GM18520 (cell line): ENCODE data around the gene LCP1.
"Not testable (repeated sequence)": the region's sequence is repeated elsewhere in the genome, so short reads cannot be mapped to it uniquely, and the experiment has no call there.

Experiments used
- ATAC-seq: cut with Tn5 transposase; IDR thresholded peaks from one replicate; pipeline ENCODE4 v1.9.1; 2021; ENCODE audit not compliant: unreplicated experiment

LCP1 gene

GRCh38 chr13:46162741-46163140, 19.2 kb downstream of the LCP1 start:
- ATAC-seq, result not testable (repeated sequence)

- ATAC-seq, result no peak
These were observed 21.4 kb downstream of the LCP1 start for GRCh38 chr13:46160471-46161066.

DNA sequence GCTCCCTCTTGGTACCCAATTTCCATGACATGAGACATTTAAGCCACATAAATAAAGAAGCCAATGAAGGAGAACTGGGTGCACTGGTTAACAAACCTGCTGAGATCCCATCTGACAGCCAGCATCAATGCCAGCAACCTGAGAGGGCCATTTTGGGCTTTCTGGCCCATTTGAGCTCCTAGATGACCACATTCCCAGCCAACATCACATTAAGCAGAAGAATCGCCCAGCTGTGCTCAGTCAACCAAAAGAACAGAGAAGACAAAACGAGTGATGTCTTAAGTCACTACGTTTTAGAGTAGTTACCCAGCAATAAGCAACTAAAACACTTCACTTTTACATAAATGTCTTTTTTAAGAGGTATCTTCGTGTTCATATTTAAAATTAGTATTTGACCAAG, 21.9 kb downstream of the LCP1 start:
- ATAC-seq, result no peak

- no peak for ATAC-seq
These were observed 23.0 kb downstream of the LCP1 start for GRCh38 chr13:46158983-46159382.

DNA sequence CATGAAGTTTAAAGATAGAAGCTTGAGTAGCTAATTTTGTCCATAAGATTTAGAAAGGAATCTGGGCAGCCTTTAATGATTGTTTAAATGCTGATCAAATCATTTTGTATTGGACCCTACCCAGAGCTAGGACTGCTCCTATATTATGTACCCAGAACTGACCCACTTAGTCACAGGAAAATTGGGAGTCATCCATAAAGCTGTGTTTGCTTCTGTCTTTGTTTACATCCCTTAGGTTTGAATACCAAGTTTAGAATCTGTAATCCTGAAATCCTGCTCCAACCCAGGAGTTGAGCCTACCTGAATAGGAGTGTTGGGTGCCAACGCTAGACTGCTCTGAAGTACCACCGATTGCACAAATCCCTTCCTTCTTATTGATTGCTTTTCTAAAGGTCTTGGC, 23.8 kb downstream of the LCP1 start:
- no peak for ATAC-seq

- no peak for ATAC-seq
These were observed 27.7 kb downstream of the LCP1 start for GRCh38 chr13:46154136-46154801.

DNA sequence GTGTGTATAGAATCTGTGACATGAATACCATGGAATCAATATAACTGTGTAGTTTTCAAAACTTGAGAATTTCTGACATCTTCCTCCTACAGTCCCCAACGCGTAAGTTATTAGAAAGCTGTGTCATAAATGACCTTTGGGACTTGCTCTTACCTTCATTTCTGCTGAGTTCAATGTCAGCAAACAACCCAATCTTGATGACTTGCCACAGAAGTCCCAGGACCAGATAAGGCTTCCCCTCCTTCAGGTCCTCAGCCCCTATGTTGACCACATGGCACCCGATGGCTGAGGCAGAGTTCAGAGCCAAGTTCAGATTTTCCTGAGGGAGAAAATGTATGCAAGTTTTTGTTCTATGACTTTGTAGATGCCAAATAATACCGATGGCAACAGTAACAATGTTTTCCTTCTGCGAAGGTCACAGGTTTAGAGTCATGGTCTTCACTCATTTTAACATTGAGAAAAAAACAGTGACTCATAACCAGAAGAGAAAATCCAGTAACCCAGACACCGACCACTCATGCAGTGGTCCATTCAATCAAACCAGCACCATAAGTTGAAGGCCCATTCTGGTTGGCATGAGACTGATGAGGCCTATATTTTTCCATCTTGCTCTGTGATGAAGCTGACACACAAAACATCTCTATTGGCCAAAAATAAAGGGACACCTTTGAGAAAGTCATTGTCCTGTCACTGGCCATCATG, 29.2 kb downstream of the LCP1 start:
- no peak for ATAC-seq

DNA sequence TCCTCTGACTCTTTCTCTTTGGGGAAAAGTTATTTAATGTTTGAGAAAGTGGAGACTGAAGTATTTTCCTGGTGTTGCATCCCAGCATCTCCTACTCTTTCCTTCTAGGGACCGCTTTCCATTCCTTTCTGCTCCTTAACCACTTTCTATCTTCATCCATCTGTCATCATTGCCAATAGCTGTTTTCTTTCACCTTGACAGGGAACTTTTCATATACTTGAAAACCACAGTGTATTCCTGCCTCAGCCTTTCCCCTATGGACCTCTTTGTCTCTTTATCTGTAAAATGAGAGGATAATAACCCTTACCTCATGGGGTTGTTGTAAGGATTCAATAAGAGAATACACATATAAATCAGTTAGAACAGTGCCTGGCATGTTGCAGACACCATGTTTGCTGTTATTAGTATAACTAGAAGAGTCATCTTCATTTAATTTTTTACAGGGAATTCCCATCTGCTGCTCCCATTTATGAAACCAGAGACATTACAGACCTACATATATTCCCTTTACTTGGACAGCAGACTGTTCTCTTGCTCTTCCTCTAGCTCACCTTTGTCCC, 31.8 kb downstream of the LCP1 start:
- ATAC-seq, result no peak

- ATAC-seq, result no peak
These were observed 32.5 kb downstream of the LCP1 start for GRCh38 chr13:46149272-46150133.

- ATAC-seq, result no peak
These were observed 35.1 kb downstream of the LCP1 start for GRCh38 chr13:46146898-46147297.

DNA sequence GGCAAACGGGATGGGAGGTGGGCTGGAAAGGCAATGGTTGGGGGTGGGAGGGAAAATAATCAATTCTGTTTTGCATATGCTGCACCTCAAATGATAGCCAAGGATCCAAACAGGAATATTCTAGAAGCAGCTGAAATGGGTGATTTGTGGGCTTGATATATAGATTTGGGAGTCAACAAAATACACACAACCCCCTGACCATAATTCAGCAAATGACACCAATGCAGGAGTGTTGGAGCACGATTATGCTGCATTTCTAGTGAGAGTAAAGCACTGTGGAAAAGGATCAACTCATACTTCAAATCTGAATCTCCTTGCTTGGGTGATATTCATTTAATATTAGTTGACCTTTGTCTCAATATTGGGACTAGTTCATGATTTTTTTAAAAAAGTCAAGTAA, 36.0 kb downstream of the LCP1 start:
- ATAC-seq, result no peak

DNA sequence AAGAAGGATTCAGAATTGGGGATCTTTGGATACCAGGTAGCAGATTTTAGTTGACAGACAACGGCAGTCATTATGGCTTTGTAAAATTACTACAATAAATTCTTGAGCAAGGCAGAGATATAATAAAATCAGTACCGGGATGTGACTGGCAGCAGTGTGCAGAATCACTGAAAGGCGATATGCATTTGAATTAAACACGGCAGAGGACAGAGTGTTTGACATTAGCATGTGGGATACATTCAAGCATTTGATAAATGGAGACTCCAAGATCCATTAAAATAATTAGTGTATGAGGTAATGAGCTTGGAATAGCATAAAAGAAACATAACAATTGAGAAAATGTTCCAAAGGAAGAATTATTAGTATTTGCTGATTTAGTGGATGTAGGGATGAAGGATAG, 36.8 kb downstream of the LCP1 start:
- no peak for ATAC-seq

GRCh38 chr13:46143184-46143701, 38.7 kb downstream of the LCP1 start:
- ATAC-seq, result no peak

DNA sequence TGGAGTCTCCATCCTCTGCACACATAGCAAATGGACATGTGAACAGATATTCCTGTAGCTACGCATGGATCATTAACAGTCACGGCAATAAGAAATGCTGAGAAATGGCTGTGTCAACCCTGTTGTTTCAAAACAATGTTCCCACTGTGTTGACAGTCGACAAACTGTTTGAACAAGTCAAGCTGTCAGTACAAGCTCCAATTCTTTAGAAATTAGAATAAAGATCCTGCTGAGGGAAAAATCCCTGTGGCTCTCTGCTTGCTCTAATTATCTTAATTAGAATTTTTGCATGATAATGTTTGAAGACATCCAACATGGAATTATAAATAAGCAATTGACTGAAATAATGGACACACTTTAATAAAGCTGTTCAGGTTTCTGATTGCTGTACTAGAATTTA, 39.2 kb downstream of the LCP1 start:
- no peak for ATAC-seq

- ATAC-seq, result no peak
These were observed 41.9 kb downstream of the LCP1 start for GRCh38 chr13:46140044-46140443.

GRCh38 chr13:46137627-46138317, 44.2 kb downstream of the LCP1 start:
- ATAC-seq, result no peak

DNA sequence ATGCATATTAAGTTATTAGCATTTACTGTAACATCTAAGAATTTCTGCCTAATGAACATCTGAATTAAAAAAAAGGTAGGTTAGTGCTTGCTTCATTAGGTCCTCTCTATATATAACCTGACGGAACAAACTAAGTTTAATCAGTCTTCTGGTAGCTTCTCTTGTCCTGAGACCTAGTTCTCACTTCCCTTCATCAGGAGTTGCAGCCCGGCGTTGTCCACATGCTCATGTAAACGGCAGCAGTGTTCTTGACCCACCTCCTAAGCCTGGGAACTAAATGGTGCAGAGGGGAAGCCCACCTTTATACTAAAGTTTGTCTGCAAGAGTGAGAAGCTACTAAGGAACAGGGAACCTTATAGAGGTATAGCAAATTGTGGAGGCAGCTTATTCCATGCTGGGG, 45.3 kb downstream of the LCP1 start:
- ATAC-seq, result no peak

DNA sequence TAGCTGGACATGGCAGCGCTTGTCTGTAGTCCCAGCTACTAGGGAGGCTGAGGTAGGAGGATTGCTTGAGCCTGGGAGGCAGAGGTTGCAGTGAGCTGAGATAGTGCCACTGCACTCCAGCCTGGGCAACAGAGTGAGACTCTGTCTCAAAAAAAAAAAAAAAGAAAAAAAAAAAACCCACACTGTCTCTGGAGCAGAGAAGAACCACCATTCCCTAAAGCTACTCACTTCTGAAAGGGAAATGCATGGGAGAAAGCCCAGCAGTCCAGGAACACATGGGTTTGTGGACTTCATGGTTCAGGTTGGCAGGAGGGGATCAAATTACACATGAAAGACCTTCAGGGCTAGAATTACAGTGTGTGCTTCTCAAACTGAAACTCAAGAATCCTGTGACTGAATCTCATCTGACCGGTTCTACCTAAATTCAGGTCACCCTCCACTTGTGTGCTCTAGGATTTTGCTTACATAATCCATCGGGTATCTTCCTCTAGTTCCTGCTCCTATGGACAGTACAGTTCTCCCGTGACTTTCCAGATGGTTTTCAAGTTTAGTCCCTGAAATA, 46.9 kb downstream of the LCP1 start:
- ATAC-seq, result no peak

DNA sequence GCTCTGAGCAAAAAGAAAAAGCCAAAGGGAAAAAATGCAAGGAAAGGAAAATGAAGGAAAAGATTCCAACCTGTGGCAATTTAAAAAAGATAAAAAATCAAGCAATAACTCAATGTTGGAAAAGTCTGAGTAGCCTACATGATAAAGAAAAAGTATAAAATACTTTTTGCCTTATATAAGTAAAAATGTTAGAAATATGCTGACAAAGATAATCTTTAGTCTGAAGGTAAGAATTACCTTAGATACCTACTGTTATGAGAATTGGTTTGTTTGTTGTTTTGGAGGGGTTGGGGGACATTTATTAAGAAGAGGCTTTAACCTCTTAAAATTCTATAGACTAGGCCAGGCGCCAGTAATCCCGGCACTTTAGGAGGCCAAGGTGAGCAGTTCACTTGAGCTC, 47.5 kb downstream of the LCP1 start:
- no peak for ATAC-seq

DNA sequence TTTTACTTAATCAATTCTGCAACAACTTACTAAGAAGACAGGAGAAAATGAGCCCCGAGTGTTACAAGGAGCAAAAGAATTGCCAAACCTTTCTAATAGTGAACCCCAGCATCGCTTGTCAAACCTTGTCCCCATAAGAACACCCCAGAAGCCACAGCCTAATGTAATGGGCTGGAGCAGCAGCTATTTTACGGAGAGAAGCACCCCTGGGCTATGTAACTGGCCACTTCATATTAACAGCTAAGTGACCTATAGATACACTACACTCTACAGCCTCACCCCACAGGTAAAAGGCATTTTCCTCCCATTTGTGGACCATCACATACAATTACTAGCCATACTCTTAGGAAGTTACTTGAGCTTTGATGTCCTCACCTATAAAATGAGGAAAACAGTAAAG, 49.9 kb downstream of the LCP1 start:
- no peak for ATAC-seq
